ENCODE measurements around the gene SEMA4D.
A peak's percentile ranks its signal among the peaks of the same experiment; 100 is the strongest.

The SEMA4D gene

GRCh38 chr9:89483592-89484474, 14.1 kb downstream of the SEMA4D start:
- TF ChIP-seq POLR2AphosphoS5 (IDR thresholded peaks at IDR 0.05; ENCODE audit: low read depth) (no peak), SPI1 (IDR thresholded peaks at IDR 0.05; ENCODE audit: borderline replicate concordance, low read depth) (no peak), CTCF (IDR thresholded peaks at IDR 0.05; ENCODE audit: insufficient read depth, low read length) (no peak), REST (IDR thresholded peaks at IDR 0.05; ENCODE audit: insufficient replicate concordance, low read depth) (no peak), GABPA (IDR thresholded peaks at IDR 0.05; ENCODE audit: low read depth) (0 out of 2 replicates have a peak, but pooled peaks have one; percentile 14)
- peak overlapping the region; percentile 35 for H3K27ac ChIP-seq (replicated peaks)
- H3K4me3 ChIP-seq (replicated peaks; ENCODE audit: insufficient read depth, low read length) = no peak overlapping the region

GRCh38 chr9:89482901-89483361, 15.0 kb downstream of the SEMA4D start:
- no peaks in the 10 kb centered on the region for H3K27me3 ChIP-seq (ENCODE audit: insufficient read depth, poor library complexity, severe bottlenecking)
- H3K27ac ChIP-seq (replicated peaks) = no peak overlapping the region
- H3K4me3 ChIP-seq (replicated peaks; ENCODE audit: insufficient read depth, low read length) = no peak overlapping the region
- no peak for DNase-seq (ENCODE audit: low read depth in 1 of 2, low spot score in 1 of 2)
- TF ChIP-seq SPI1 (IDR thresholded peaks at IDR 0.05; ENCODE audit: borderline replicate concordance, low read depth) = no peak
- no peak for TF ChIP-seq REST (IDR thresholded peaks at IDR 0.05; ENCODE audit: insufficient replicate concordance, low read depth)
- TF ChIP-seq GABPA (IDR thresholded peaks at IDR 0.05; ENCODE audit: low read depth) = no peak
- no peak for TF ChIP-seq CTCF (IDR thresholded peaks at IDR 0.05; ENCODE audit: insufficient read depth, low read length)
- TF ChIP-seq POLR2AphosphoS5 (IDR thresholded peaks at IDR 0.05; ENCODE audit: low read depth) = no peak

More at GRCh38 chr9:89483592-89484474, 14.1 kb downstream of the SEMA4D start:
- peak in 1 of 2 experiments; percentile 49 for DNase-seq (ENCODE audit: low read depth in 1 of 2, low spot score in 1 of 2)
- no peaks in the 10 kb centered on the region for H3K27me3 ChIP-seq (ENCODE audit: insufficient read depth, poor library complexity, severe bottlenecking)

- Histone ChIP-seq H3K4me3 (replicated peaks; ENCODE audit: insufficient read depth, low read length) (no peak overlapping the region), H3K27me3 (ENCODE audit: insufficient read depth, poor library complexity, severe bottlenecking) (no peaks in the 10 kb centered on the region), H3K27ac (replicated peaks) (no peak overlapping the region)
- no peak for DNase-seq (ENCODE audit: low read depth in 1 of 2, low spot score in 1 of 2)
- TF ChIP-seq CTCF (IDR thresholded peaks at IDR 0.05; ENCODE audit: insufficient read depth, low read length) = no peak
- TF ChIP-seq REST (IDR thresholded peaks at IDR 0.05; ENCODE audit: insufficient replicate concordance, low read depth) = no peak
- no peak for TF ChIP-seq SPI1 (IDR thresholded peaks at IDR 0.05; ENCODE audit: borderline replicate concordance, low read depth)
- no peak for TF ChIP-seq POLR2AphosphoS5 (IDR thresholded peaks at IDR 0.05; ENCODE audit: low read depth)
- no peak for TF ChIP-seq GABPA (IDR thresholded peaks at IDR 0.05; ENCODE audit: low read depth)
These were observed 15.7 kb downstream of the SEMA4D start for GRCh38 chr9:89482056-89482851.

Measured in HL-60 (cell line).